Measurements from ENCODE around the gene GPHN.
A peak's percentile ranks its signal among the peaks of the same experiment; 100 is the strongest.

GPHN gene

DNA sequence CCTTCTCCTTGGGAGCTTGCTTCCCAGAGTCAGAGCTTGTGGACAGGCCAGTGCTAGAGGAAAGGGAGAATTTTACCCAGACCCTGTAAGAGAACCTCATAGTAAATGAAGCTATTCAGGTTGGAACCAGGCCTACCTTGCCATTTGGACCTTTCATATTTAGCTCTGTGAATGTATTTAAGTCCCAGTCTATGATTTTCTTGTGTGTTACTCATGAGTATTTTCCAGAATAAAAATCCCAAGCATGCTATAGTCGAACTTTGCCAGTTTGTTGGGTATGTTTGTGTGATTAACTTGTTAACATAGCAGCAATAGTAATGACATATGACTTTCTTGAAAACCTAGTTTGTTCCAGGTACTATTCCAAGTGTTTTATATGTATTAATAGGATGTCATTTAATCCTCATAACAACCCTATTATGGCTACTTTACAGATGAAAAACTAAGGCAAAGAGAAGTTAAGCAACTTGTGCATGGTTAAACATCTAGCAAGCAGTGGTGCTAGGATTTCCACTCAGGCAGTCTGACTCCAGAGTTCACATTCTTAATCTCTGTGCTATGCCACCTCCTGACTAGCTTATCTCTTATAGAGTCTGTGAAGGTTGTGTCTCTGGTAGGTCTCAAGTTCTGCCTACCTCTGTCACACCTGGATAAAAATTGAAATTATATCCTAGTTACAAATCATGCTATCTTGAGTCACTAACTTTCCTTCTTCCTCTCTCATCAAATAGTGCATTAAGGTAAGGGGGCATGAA is 633.4 kb downstream of the GPHN start:
- TF ChIP-seq CEBPB (IDR thresholded peaks at IDR 0.05) (no peak), USF1 (IDR thresholded peaks at IDR 0.05) (no peak)

DNA sequence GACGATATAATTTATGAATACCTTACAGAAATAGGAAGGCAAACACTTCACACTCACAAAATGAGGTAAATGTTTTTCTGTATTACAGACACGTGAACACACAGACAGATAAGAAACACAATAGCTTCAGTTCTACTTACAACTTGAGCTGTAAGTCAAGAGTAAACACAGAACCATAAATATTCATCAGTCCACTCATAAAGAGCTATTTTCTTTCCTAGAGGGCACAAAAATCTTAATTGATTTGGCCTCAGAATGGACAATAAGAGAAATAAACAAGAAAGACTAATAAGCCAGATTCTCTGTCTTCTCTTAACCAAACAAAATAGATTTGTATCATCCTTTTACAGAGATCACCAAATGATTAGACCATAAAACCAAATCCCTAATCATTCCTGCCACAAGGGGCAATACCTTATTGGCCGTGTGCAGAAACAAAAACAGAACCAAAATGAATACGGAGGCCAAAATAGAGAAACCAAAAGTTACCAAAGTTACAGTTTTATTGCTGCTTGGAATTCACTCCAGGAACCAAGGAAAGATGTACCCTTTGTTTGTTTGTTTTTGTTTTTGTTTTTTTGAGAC is 643.2 kb downstream of the GPHN start:
- TF ChIP-seq USF1 (IDR thresholded peaks at IDR 0.05): no peak

DNA sequence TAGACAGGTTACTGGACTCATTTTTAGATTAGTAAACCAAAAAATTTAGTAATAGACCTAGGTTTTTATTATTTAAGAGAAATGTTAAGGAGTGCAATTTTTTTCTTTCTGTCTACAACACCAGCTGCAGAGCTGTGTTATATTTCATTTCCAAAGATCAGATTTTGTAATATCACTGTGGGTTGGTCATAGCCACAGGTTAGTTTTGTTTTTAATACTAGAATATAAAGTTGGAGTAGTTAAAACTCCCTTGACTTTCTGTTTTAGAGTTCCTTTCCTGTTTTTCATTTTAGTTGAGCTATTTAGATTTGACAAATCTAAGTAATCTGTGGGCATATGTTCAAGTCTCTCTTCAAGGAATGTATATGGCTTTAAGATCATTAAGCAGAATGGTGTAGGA is 650.6 kb downstream of the GPHN start:
- TF ChIP-seq EP300 (IDR thresholded peaks at IDR 0.05; ENCODE audit: borderline replicate concordance) (no peak), EGR1 (IDR thresholded peaks at IDR 0.05) (no peak), REST (IDR thresholded peaks at IDR 0.05; ENCODE audit: low read depth) (no peak), TEAD4 (IDR thresholded peaks at IDR 0.05) (no peak), NFIC (IDR thresholded peaks at IDR 0.05) (no peak), CEBPB (IDR thresholded peaks at IDR 0.05) (no peak), FOXM1 (IDR thresholded peaks at IDR 0.05; ENCODE audit: borderline replicate concordance, low read depth) (no peak), ZBTB7A (IDR thresholded peaks at IDR 0.05; ENCODE audit: low read depth) (no peak), YY1 (IDR thresholded peaks at IDR 0.05; ENCODE audit: low read depth) (no peak), TAF1 (IDR thresholded peaks at IDR 0.05; ENCODE audit: low read depth) (no peak), CREB1 (IDR thresholded peaks at IDR 0.05; ENCODE audit: low read depth) (no peak), RAD21 (IDR thresholded peaks at IDR 0.05; ENCODE audit: low read depth) (no peak), TCF12 (IDR thresholded peaks at IDR 0.05; ENCODE audit: low read depth) (no peak), USF1 (IDR thresholded peaks at IDR 0.05) (no peak)
- TF ChIP-seq, protein P1, sequence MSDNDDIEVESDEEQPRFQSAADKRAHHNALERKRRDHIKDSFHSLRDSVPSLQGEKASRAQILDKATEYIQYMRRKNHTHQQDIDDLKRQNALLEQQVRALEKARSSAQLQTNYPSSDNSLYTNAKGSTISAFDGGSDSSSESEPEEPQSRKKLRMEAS (IDR thresholded peaks at IDR 0.05): no peak

DNA sequence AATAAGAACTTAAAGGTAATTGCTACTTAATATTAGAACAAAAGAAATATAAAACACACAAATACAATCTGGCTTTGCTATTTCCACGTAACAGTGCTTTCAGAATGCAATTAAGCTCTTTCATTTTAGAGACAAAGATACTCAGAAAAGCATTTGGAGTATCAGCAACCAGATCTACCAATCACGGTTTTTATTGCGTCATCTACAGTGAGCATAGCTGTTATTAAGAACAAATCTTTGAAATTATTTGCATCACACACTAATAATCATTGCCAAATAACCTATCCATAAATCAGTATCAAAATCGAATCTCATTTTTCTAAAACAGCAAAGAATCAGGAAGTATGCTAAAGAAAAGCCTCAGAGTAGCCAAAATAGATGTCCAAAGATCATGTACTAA is 654.4 kb downstream of the GPHN start:
- TF ChIP-seq EGR1 (IDR thresholded peaks at IDR 0.05) (no peak), TCF12 (IDR thresholded peaks at IDR 0.05; ENCODE audit: low read depth) (no peak), FOXM1 (IDR thresholded peaks at IDR 0.05; ENCODE audit: borderline replicate concordance, low read depth) (no peak), YY1 (IDR thresholded peaks at IDR 0.05; ENCODE audit: low read depth) (no peak), USF1 (IDR thresholded peaks at IDR 0.05) (no peak), CEBPB (IDR thresholded peaks at IDR 0.05) (peak; percentile 38; the same call in 1 of the 2 replicates), REST (IDR thresholded peaks at IDR 0.05; ENCODE audit: low read depth) (no peak), NFIC (IDR thresholded peaks at IDR 0.05) (no peak)
- TF ChIP-seq, protein P1 (IDR thresholded peaks at IDR 0.05): no peak

DNA sequence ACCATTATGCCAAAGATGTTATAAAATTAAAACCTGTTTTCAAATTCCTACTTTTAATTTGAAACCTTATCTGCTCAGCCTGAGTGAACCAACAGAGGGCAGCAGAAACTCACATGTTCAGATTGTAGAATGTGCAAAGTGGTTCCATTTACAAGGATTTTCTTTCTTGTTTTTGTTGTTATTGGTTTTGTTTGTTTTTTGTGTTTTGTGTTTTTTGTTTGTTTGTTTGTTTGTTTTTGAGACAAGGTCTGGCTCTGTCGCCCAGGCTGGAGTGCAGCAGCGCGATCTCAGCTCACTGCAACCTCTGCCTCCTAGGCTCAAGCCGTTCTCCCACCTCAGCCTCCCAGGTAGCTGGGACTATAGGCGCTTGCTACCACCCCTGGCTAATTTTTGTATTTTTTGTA is 658.5 kb downstream of the GPHN start:
- TF ChIP-seq CREB1 (IDR thresholded peaks at IDR 0.05; ENCODE audit: low read depth): no peak
- no peak for TF ChIP-seq YY1 (IDR thresholded peaks at IDR 0.05; ENCODE audit: low read depth)
- no peak for TF ChIP-seq REST (IDR thresholded peaks at IDR 0.05; ENCODE audit: low read depth)
- TF ChIP-seq RAD21 (IDR thresholded peaks at IDR 0.05; ENCODE audit: low read depth): peak; percentile 93
- TF ChIP-seq, protein P1 (IDR thresholded peaks at IDR 0.05): no peak
- TF ChIP-seq USF1 (IDR thresholded peaks at IDR 0.05): no peak
- TF ChIP-seq TAF1 (IDR thresholded peaks at IDR 0.05; ENCODE audit: low read depth): no peak
- no peak for TF ChIP-seq TCF12 (IDR thresholded peaks at IDR 0.05; ENCODE audit: low read depth)

All from Ishikawa (cell line).